Tibial artery (tissue), 4 donors: ENCODE measurements around the gene STK16.

Experiments
- DNase-seq, 2 donors: peaks; one replicate each; pipeline ENCODE4 v3.0.0-alpha.2; 2019
- H3K27ac ChIP-seq, 2 donors: fragments of 200-600 bp; sonication (generic) in 1 of 2; 1 replicate in 1 of 2; 2 replicates in 1 of 2; pipeline ENCODE4 v1.5.1; 2018 to 2019; ENCODE audit warnings: mild to moderate bottlenecking in 1 of 2
- H3K27me3 ChIP-seq, 2 donors: fragments of 200-600 bp; sonication (generic) in 1 of 2; one replicate each; pipeline versions ENCODE4 v1.5.1 to v1.6.0; 2016 to 2019
- H3K36me3 ChIP-seq, 3 donors: fragments of 200-600 bp; sonication (generic) in 2 of 3; one replicate each; pipeline ENCODE4 v1.5.1; 2016 to 2019; ENCODE audit warnings: mild to moderate bottlenecking in 2 of 3
- H3K4me1 ChIP-seq, 4 donors: fragments of 200-600 bp; sonication (generic) in 2 of 4; 1 replicate in 3 of 4; 2 replicates in 1 of 4; pipeline ENCODE4 v1.5.1; 2016 to 2019
- H3K4me3 ChIP-seq, 2 donors: fragments of 200-600 bp; sonication (generic) in 1 of 2; 1 replicate in 1 of 2; 2 replicates in 1 of 2; pipeline ENCODE4 v1.5.1; 2018 to 2019; ENCODE audit warnings: mild to moderate bottlenecking in 2 of 2
- H3K9me3 ChIP-seq, 3 donors: fragments of 200-600 bp; sonication (generic) in 1 of 3; one replicate each; pipeline ENCODE4 v1.5.1; 2016 to 2019
- CTCF ChIP-seq, 2 experiments: fragments of 200-600 bp in 1 of 2; fragments of 450-650 bp in 1 of 2; IDR thresholded peaks; one replicate each; pipeline ENCODE4 v1.5.1; 2017 to 2019; ENCODE audit warnings: antibody characterized with exemption in 2 of 2, mild to moderate bottlenecking in 1 of 2, moderate library complexity in 1 of 2
- intact Hi-C: fragments of 100-400 bp; cut with DNase I; formaldehyde crosslinking; loops from one replicate; pipeline ENCODE4 v1.15.0; 2023; ENCODE audit warnings: low total_unique reads

Gene STK16

GRCh38 chr2:219221957-219222518 is 23.2 kb upstream of the STK16 start:
- no peak for TF ChIP-seq CTCF (IDR thresholded peaks at IDR 0.05)
- Histone ChIP-seq H3K27ac (no peak overlapping the region), H3K9me3 (no peaks in the 10 kb centered on the region), H3K36me3 (peaks cover 58 to 75% (median 70%) of the 10 kb centered on the region in 3 donors), H3K4me3 (no peak overlapping the region), H3K27me3 (no peaks in the 10 kb centered on the region), H3K4me1 (peaks cover 5 to 37% (median 22%) of the 10 kb centered on the region in 4 donors)
- DNase-seq = no peak
- intact Hi-C loops = loop anchor here (10.0 kb wide), 1 partner anchor 73 kb away; no protein-coding TSS in a partner anchor

- peaks cover 58 to 77% (median 74%) of the 10 kb centered on the region in 3 donors for H3K36me3 ChIP-seq
- intact Hi-C loops = loop anchor here (10.0 kb wide), 1 partner anchor 71 kb away; no protein-coding TSS in a partner anchor
- no peak overlapping the region for H3K4me3 ChIP-seq
- no peak for TF ChIP-seq CTCF (IDR thresholded peaks at IDR 0.05)
- no peak overlapping the region for H3K27ac ChIP-seq
- no peaks in the 10 kb centered on the region for H3K27me3 ChIP-seq
- DNase-seq = no peak
- H3K9me3 ChIP-seq = no peaks in the 10 kb centered on the region
- H3K4me1 ChIP-seq = peaks cover 5 to 39% (median 28%) of the 10 kb centered on the region in 4 donors
Measured at GRCh38 chr2:219223831-219224610, 21.3 kb upstream of the STK16 start.

GRCh38 chr2:219225350-219225749 is 19.9 kb upstream of the STK16 start:
- no peak for DNase-seq
- H3K4me3 ChIP-seq = no peak overlapping the region
- H3K27ac ChIP-seq = no peak overlapping the region
- no peaks in the 10 kb centered on the region for H3K27me3 ChIP-seq
- no peaks in the 10 kb centered on the region for H3K9me3 ChIP-seq
- TF ChIP-seq CTCF (IDR thresholded peaks at IDR 0.05) = no peak
- peaks cover 54 to 71% (median 69%) of the 10 kb centered on the region in 3 donors for H3K36me3 ChIP-seq
- intact Hi-C loops = loop anchor here (10.0 kb wide), 1 partner anchor 69 kb away; no protein-coding TSS in a partner anchor
- H3K4me1 ChIP-seq = peaks cover 0 to 30% (median 17%) of the 10 kb centered on the region in 4 donors

GRCh38 chr2:219228041-219228910 is 17.0 kb upstream of the STK16 start:
- TF ChIP-seq CTCF (IDR thresholded peaks at IDR 0.05) = no peak
- peaks cover 39 to 54% (median 54%) of the 10 kb centered on the region in 3 donors for H3K36me3 ChIP-seq
- no peak for DNase-seq
- no peaks in the 10 kb centered on the region for H3K27me3 ChIP-seq
- peak overlapping the region; percentile 62 to 77 for H3K4me3 ChIP-seq
- intact Hi-C loops = loop anchor here (10.0 kb wide), 1 partner anchor 67 kb away; no protein-coding TSS in a partner anchor
- no peaks in the 10 kb centered on the region for H3K9me3 ChIP-seq
- peaks cover 5 to 44% (median 26%) of the 10 kb centered on the region in 4 donors for H3K4me1 ChIP-seq
- H3K27ac ChIP-seq = peak overlapping the region; percentile 93 to 96

- Histone ChIP-seq H3K36me3 (peaks cover 39 to 54% (median 54%) of the 10 kb centered on the region in 3 donors), H3K4me3 (peak overlapping the region; percentile 62 to 77), H3K27me3 (no peaks in the 10 kb centered on the region), H3K4me1 (peaks cover 5 to 44% (median 26%) of the 10 kb centered on the region in 4 donors), H3K27ac (peak overlapping the region; percentile 93 to 96), H3K9me3 (no peaks in the 10 kb centered on the region)
- intact Hi-C loops = loop anchor here (10.0 kb wide), 1 partner anchor 66 kb away; no protein-coding TSS in a partner anchor
- TF ChIP-seq CTCF (IDR thresholded peaks at IDR 0.05) = no peak
- no peak for DNase-seq
Measured at GRCh38 chr2:219228911-219229304, 16.4 kb upstream of the STK16 start.
